IPS-NIHi7 (cell line): Measurements from ENCODE around the gene TOR1B.

ENCODE experiments used
- DNase-seq: peaks from one replicate; pipeline ENCODE4 v3.0.0; 2012; ENCODE audit warnings: mixed read lengths; ENCODE audit errors: extremely low spot score

Gene TOR1B

GRCh38 chr9:129845373-129845772 is 42.4 kb downstream of the TOR1B start:
- no peak for DNase-seq

DNA sequence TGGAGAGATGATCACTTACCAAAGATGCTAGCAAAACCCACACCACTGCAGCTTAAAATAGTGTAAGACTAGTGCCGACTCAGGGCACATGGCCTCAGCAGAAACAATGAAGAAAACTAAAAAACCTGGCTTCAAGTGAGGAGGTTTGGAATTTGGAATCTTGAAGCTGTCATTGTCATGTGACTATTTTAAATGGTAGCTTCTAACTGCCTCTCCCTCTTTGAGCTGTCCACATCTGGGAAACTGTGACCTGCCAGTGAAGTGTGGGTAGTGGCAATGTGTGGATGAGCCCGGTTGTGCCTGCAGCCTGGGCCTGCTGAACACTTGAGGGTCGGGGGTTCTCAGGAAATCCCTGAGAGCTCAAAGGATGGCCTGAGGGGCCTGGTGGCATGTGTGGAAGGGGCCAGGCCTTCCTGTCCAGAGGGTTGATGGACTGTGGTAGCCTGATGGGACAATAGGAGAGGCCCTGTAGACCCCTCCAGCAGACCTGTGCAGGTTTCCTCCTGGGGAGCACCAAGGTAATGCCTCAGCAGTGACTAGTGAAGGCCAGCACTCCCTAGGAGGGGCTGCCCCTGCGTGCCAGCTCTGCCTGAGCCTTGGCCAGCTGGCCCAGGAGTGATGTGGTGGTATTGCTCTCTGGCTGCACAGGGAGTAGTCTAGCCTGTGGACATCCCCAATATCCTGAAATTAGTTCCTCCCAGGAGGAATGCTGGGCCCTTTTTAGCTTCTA is 45.9 kb downstream of the TOR1B start:
- no peak for DNase-seq

GRCh38 chr9:129849901-129850300 is 46.9 kb downstream of the TOR1B start:
- DNase-seq: no peak

GRCh38 chr9:129850821-129851550 is 48.0 kb downstream of the TOR1B start:
- no peak for DNase-seq

DNA sequence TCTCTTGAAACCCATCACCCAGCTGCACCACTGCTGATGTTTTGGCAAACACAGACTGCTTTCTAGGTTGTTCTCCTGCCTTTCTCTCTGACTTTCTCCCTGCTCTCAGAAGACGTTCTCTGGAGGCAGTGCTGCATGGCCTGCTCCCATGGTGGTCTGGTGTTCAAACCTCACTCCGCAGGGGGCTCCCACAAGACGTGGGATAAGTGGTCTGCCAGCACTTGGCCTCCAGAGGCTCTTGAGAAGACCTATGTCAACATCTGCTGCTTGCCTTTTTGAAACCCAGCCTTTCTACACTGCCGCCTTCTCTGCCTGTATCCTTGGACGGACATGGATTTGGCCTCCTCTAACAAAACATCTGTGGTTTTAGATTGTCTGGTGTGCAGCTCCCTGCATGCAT is 48.8 kb downstream of the TOR1B start:
- no peak for DNase-seq

- DNase-seq: no peak
Observed at GRCh38 chr9:129852579-129852978, 49.6 kb downstream of the TOR1B start.

DNA sequence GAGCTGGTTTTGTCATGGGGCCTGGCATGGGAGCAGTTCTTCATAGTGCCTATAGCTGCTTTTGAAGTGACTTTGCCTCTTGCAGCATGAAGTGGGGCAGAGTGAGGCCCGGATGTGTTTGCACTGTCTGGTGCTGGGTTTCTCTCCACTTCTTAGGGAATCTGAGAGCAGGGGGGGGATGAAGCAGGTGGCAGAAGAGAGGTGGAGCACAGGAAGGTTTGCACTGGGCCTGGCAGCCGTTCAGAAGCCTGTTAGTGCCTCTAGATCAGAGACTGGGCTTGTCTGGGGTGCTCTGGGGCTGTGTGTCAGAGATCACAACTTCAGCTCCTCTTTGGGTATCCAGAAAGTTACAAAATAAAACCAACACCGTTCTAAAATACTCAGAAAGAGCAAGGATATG is 50.6 kb downstream of the TOR1B start:
- no peak for DNase-seq

DNA sequence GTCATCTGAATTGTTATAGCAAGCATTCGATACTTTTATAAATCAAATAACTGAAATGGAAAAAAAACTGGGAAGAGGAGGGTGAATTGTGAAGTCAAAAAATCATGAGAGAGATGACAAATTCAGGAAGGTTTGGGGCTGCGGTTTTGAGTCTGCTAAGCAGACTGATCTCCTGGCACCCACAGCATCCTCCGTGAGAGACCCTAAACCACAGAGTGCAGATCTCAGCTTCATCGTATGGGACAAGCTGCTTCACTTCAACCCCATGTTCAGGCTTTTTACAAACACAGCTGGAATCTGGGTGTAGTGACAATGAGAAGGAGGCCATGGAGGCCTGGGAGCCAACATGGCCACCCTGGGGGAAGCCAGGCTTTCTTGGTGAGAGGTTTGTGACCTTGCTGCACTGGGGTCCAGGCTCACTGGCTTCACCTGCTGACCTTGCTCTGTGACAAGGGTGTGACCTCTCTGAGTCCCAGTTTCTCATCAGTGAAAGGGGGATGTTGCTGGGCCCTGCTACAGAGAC is 51.7 kb downstream of the TOR1B start:
- DNase-seq: no peak

DNA sequence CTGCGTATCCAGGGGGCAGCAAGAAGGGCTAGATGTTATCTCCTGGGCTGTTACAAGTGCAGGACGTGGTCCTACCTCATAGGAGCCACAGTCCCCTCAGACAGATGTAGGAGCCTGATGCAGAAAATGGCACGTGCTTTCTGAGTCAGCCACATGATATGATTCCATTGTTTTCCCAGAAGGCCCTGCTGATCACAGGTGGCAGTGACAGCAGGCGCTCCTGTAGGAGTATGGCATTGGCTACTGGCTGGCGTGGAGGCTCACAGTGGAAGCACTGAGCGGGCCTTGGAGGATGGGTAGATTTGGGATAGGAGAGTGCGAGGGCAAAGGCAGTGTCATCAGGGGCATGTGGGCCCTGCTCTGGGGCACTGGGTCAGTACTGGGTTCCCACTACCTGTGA is 54.2 kb downstream of the TOR1B start:
- DNase-seq: no peak

- no peak for DNase-seq
Observed at GRCh38 chr9:129858167-129858962, 55.4 kb downstream of the TOR1B start.
